Activated CD8-positive, alpha-beta T cell treated with anti-CD3 and anti-CD28 coated beads for 36 hours (primary cell): Measurements from ENCODE around the gene CLCN3. TPM values are rescaled to one million over a fixed set of nuclear protein-coding genes. Genes with fewer than 3 reads are reported as not detected.

ENCODE experiments used
- ATAC-seq: fragments of 200-7000 bp; cut with Tn5 transposase; one replicate; pipeline ENCODE4 v1.10.0; 2021; ENCODE audit warnings: mild to moderate bottlenecking, moderate library complexity
- CTCF ChIA-PET: fragments of 350-600 bp; sonication (Branson Sonifier 250); formaldehyde crosslinking; loops from one replicate; lab custom pipeline; 2021; ENCODE audit warnings: antibody characterized with exemption; lab: Charles Lee
- POLR2A ChIA-PET: fragments of 350-600 bp; sonication (Branson Sonifier 250); formaldehyde crosslinking; loops from one replicate; lab custom pipeline; 2021; ENCODE audit warnings: antibody characterized with exemption; lab: Charles Lee
- DNase-seq: peaks from one replicate; pipeline ENCODE4 v3.0.0-alpha.2; 2020
- H3K27ac Mint-ChIP-seq: one replicate; pipeline ENCODE4 v1.8.0; 2021; ENCODE audit warnings: mild to moderate bottlenecking, mixed read lengths
- H3K27me3 Mint-ChIP-seq: one replicate; pipeline ENCODE4 v1.8.0; 2021; ENCODE audit warnings: mixed read lengths
- H3K36me3 Mint-ChIP-seq: one replicate; pipeline ENCODE4 v1.8.0; 2021; ENCODE audit warnings: low read depth, mixed read lengths
- H3K4me1 Mint-ChIP-seq: one replicate; pipeline ENCODE4 v1.8.0; 2021; ENCODE audit warnings: low read depth, mixed read lengths
- H3K4me3 Mint-ChIP-seq: one replicate; pipeline ENCODE4 v1.8.0; 2021; ENCODE audit warnings: mild to moderate bottlenecking, moderate library complexity, mixed read lengths
- H3K9me3 Mint-ChIP-seq: one replicate; pipeline ENCODE4 v1.8.0; 2021; ENCODE audit warnings: mixed read lengths
- CTCF ChIP-seq: fragments of 200-600 bp; IDR thresholded peaks from one replicate; pipeline ENCODE4 v1.8.0; 2022; ENCODE audit warnings: antibody characterized with exemption, mild to moderate bottlenecking
- intact Hi-C: fragments of 100-400 bp; cut with micrococcal nuclease; formaldehyde crosslinking; loops from one replicate; pipeline ENCODE4 v1.10.0; 2022
- total RNA-seq, 2 experiments: library from RNA; stranded (reverse); gene quantifications; one replicate each; pipeline ENCODE4 v1.2.3, GENCODE V29; 2021

CLCN3 gene
- total RNA-seq, 2 experiments from 2014 or later = 18.5 to 21.6 TPM

- Mint-ChIP-seq H3K9me3 (no peaks in the 10 kb centered on the region), H3K4me3 (no peak overlapping the region), H3K27ac (no peak overlapping the region), H3K27me3 (no peaks in the 10 kb centered on the region), H3K4me1 (peaks cover 2% of the 10 kb centered on the region), H3K36me3 (peaks cover 24% of the 10 kb centered on the region)
- no peak for TF ChIP-seq CTCF
- ATAC-seq = no peak
- no peak for DNase-seq
- CTCF ChIA-PET = no interaction called here
- intact Hi-C loops = no loop called here
- POLR2A ChIA-PET = no interaction called here
Measured at GRCh38 chr4:169745291-169745690, 124.9 kb downstream of the CLCN3 start.

GRCh38 chr4:169756971-169757574, 136.7 kb downstream of the CLCN3 start:
- DNase-seq (no peak), ATAC-seq (peak; percentile 9)
- no peak for TF ChIP-seq CTCF
- no peaks in the 10 kb centered on the region for H3K27me3 Mint-ChIP-seq
- ChIA-PET CTCF (no interaction called here), POLR2A (interaction anchor here (1.3 kb wide), 1 partner anchor 97 kb away, joined by 3 read pairs; no protein-coding TSS in a partner anchor)
- H3K36me3 Mint-ChIP-seq = peaks cover 4% of the 10 kb centered on the region
- peaks cover 17% of the 10 kb centered on the region for H3K4me1 Mint-ChIP-seq
- peak overlapping the region; percentile 97 for H3K4me3 Mint-ChIP-seq
- intact Hi-C loops = loop anchor here (5.0 kb wide), 1 partner anchor 140 kb away; no protein-coding TSS in a partner anchor
- no peaks in the 10 kb centered on the region for H3K9me3 Mint-ChIP-seq
- peak overlapping the region; percentile 77 for H3K27ac Mint-ChIP-seq

GRCh38 chr4:169757575-169758184, 137.3 kb downstream of the CLCN3 start, which contains the start of gene HPF1:
Gene HPF1 (minus strand): TSS chr4:169757944. CDS start chr4:169757877, 67 bp downstream.
- POLR2A ChIA-PET = interaction anchor here (1.3 kb wide), 1 partner anchor 98 kb away, joined by 3 read pairs; no protein-coding TSS in a partner anchor

GRCh38 chr4:169758401-169758962, 138.1 kb downstream of the CLCN3 start:
- CTCF ChIA-PET = no interaction called here
- no peaks in the 10 kb centered on the region for H3K36me3 Mint-ChIP-seq
- ATAC-seq = no peak
- POLR2A ChIA-PET = no interaction called here
- no peak overlapping the region for H3K27ac Mint-ChIP-seq
- no peak for DNase-seq
- intact Hi-C loops = loop anchor here (5.0 kb wide), 1 partner anchor 141 kb away; no protein-coding TSS in a partner anchor
- no peaks in the 10 kb centered on the region for H3K27me3 Mint-ChIP-seq
- peaks cover 17% of the 10 kb centered on the region for H3K4me1 Mint-ChIP-seq
- H3K9me3 Mint-ChIP-seq = no peaks in the 10 kb centered on the region
- no peak for TF ChIP-seq CTCF
- peak overlapping the region; percentile 97 for H3K4me3 Mint-ChIP-seq

More at GRCh38 chr4:169757575-169758184, 137.3 kb downstream of the CLCN3 start, which contains the start of gene HPF1:
- H3K27me3 Mint-ChIP-seq = no peaks in the 10 kb centered on the region
- TF ChIP-seq CTCF = no peak
- peak within 1 kb of the TSS; percentile 97 for H3K4me3 Mint-ChIP-seq
- peaks cover 17% of the 10 kb centered on the region for H3K4me1 Mint-ChIP-seq
- ATAC-seq (peak; percentile 95), DNase-seq (peak; percentile 96)
- CTCF ChIA-PET = no interaction called here
- H3K27ac Mint-ChIP-seq = peak within 1 kb of the TSS; percentile 77
- no peaks in the 10 kb centered on the region for H3K36me3 Mint-ChIP-seq
- no peaks in the 10 kb centered on the region for H3K9me3 Mint-ChIP-seq
- intact Hi-C loops = loop anchor here (5.0 kb wide), 1 partner anchor 140 kb away; no protein-coding TSS in a partner anchor

GRCh38 chr4:169761846-169762245, 141.5 kb downstream of the CLCN3 start:
- H3K27ac Mint-ChIP-seq = no peak overlapping the region
- peaks cover 2% of the 10 kb centered on the region for H3K4me1 Mint-ChIP-seq
- no peak for TF ChIP-seq CTCF
- no peaks in the 10 kb centered on the region for H3K9me3 Mint-ChIP-seq
- DNase-seq = no peak
- no peak overlapping the region for H3K4me3 Mint-ChIP-seq
- ChIA-PET CTCF (no interaction called here), POLR2A (no interaction called here)
- intact Hi-C loops = no loop called here
- H3K27me3 Mint-ChIP-seq = no peaks in the 10 kb centered on the region
- no peak for ATAC-seq
- no peaks in the 10 kb centered on the region for H3K36me3 Mint-ChIP-seq
